Mesothelial cell of epicardium (in vitro differentiated cells): ENCODE results near the gene PPP1R3E. TPM values are rescaled to one million over a fixed set of nuclear protein-coding genes. Genes with fewer than 3 reads are reported as not detected.
A peak's percentile ranks its signal among the peaks of the same experiment; 100 is the strongest.

Experiments
- DNase-seq, 2 experiments: peaks; one replicate each; pipeline ENCODE4 v3.0.0; 2021; ENCODE audit warnings: low spot score in 2 of 2; ENCODE audit not compliant: unreplicated experiment in 2 of 2
- H3K27ac Mint-ChIP-seq: 2 replicates; pipeline ENCODE4 v1.8.0; 2021; ENCODE audit warnings: mixed read lengths
- H3K27me3 Mint-ChIP-seq: 2 replicates; pipeline ENCODE4 v1.8.0; 2021; ENCODE audit warnings: low read depth, mixed read lengths
- H3K36me3 Mint-ChIP-seq: 2 replicates; pipeline ENCODE4 v1.8.0; 2021; ENCODE audit warnings: mixed read lengths
- H3K4me1 Mint-ChIP-seq: 2 replicates; pipeline ENCODE4 v1.8.0; 2021; ENCODE audit warnings: mixed read lengths
- H3K4me3 Mint-ChIP-seq: 2 replicates; pipeline ENCODE4 v1.8.0; 2021; ENCODE audit warnings: mild to moderate bottlenecking, moderate library complexity, mixed read lengths
- H3K9me3 Mint-ChIP-seq: 2 replicates; pipeline ENCODE4 v1.8.0; 2021; ENCODE audit warnings: mixed read lengths
- CTCF ChIP-seq: fragments of 200-600 bp; sonication (generic); IDR thresholded peaks from one replicate; pipeline ENCODE4 v1.5.0; 2021; ENCODE audit warnings: antibody characterized with exemption; ENCODE audit not compliant: unreplicated experiment
- total RNA-seq: library from RNA; stranded (reverse); gene quantifications from 3 replicates; pipeline ENCODE4 v1.2.1, GENCODE V29; 2021

PPP1R3E gene
- total RNA-seq, 1 donor from 2014 or later = 9.3 TPM

- H3K4me1 Mint-ChIP-seq = peaks cover 28% of the 10 kb centered on the region
- H3K4me3 Mint-ChIP-seq = peak overlapping the region; percentile 96
- H3K9me3 Mint-ChIP-seq = no peaks in the 10 kb centered on the region
- DNase-seq = no peak
- peak overlapping the region; percentile 99 for H3K27ac Mint-ChIP-seq
- no peak for TF ChIP-seq CTCF
- peaks cover 17% of the 10 kb centered on the region for H3K36me3 Mint-ChIP-seq
- no peaks in the 10 kb centered on the region for H3K27me3 Mint-ChIP-seq
Measured at GRCh38 chr14:23319746-23320583, 17.3 kb upstream of the PPP1R3E start.

GRCh38 chr14:23316300-23316699 lies 13.6 kb upstream of the PPP1R3E start:
- no peaks in the 10 kb centered on the region for H3K27me3 Mint-ChIP-seq
- no peak overlapping the region for H3K4me3 Mint-ChIP-seq
- no peak overlapping the region for H3K27ac Mint-ChIP-seq
- H3K4me1 Mint-ChIP-seq = peaks cover 13% of the 10 kb centered on the region
- no peaks in the 10 kb centered on the region for H3K9me3 Mint-ChIP-seq
- H3K36me3 Mint-ChIP-seq = peaks cover 13% of the 10 kb centered on the region
- no peak for DNase-seq
- TF ChIP-seq CTCF = no peak

- no peak for DNase-seq
- TF ChIP-seq CTCF = no peak
- Mint-ChIP-seq H3K27ac (no peak overlapping the region), H3K9me3 (no peaks in the 10 kb centered on the region), H3K4me3 (no peak overlapping the region), H3K27me3 (no peaks in the 10 kb centered on the region), H3K36me3 (peaks cover 11% of the 10 kb centered on the region), H3K4me1 (peaks cover 31% of the 10 kb centered on the region)
Measured at GRCh38 chr14:23310546-23310945, 7.9 kb upstream of the PPP1R3E start.

GRCh38 chr14:23308721-23309445 lies 6.2 kb upstream of the PPP1R3E start:
- no peaks in the 10 kb centered on the region for H3K27me3 Mint-ChIP-seq
- no peak overlapping the region for H3K27ac Mint-ChIP-seq
- TF ChIP-seq CTCF = no peak
- no peaks in the 10 kb centered on the region for H3K9me3 Mint-ChIP-seq
- peaks cover 8% of the 10 kb centered on the region for H3K36me3 Mint-ChIP-seq
- DNase-seq = no peak
- H3K4me3 Mint-ChIP-seq = peak overlapping the region; percentile 95
- H3K4me1 Mint-ChIP-seq = peaks cover 31% of the 10 kb centered on the region

GRCh38 chr14:23307687-23308644 lies 5.3 kb upstream of the PPP1R3E start:
- no peak for DNase-seq
- H3K9me3 Mint-ChIP-seq = no peaks in the 10 kb centered on the region
- H3K4me1 Mint-ChIP-seq = peaks cover 31% of the 10 kb centered on the region
- peak overlapping the region; percentile 94 for H3K27ac Mint-ChIP-seq
- H3K36me3 Mint-ChIP-seq = peaks cover 8% of the 10 kb centered on the region
- TF ChIP-seq CTCF = no peak
- H3K4me3 Mint-ChIP-seq = peak overlapping the region; percentile 95
- H3K27me3 Mint-ChIP-seq = no peaks in the 10 kb centered on the region
